GM12878 (cell line): ENCODE measurements around the gene POLG. TPM values are rescaled to one million over a fixed set of nuclear protein-coding genes. Genes with fewer than 3 reads are reported as not detected.

Source experiments
- ATAC-seq: fragments of 200-7000 bp; cut with Tn5 transposase; 3 replicates; pipeline ENCODE4 v1.9.1; 2020; ENCODE audit warnings: mild to moderate bottlenecking, moderate library complexity
- BruUV-seq: library from RNA; stranded (reverse); fragments of 400-500 nt; replicated peaks from 2 replicates; lab custom pipeline; 2021; lab: Mats Ljungman, UMichigan
- CTCF ChIA-PET: fragments of 300-600 bp; sonication (Branson Sonifier 250); formaldehyde crosslinking; extraction: SDS; loops from one replicate; lab custom pipeline; 2021; ENCODE audit warnings: inconsistent platforms; lab: Yijun Ruan, JAX
- POLR2A ChIA-PET: fragments of 350-600 bp; formaldehyde crosslinking; extraction: SDS; loops from one replicate; lab custom pipeline; 2021; ENCODE audit warnings: inconsistent platforms; lab: Charles Lee
- RAD21 ChIA-PET: fragments of 300-600 bp; sonication (Branson Sonifier 250); formaldehyde crosslinking; loops from one replicate; lab custom pipeline; 2023; ENCODE audit warnings: antibody characterized with exemption; ENCODE audit not compliant: unreplicated experiment; lab: Charles Lee
- SMC1A ChIA-PET: fragments of 300-600 bp; sonication (Branson Sonifier 250); formaldehyde crosslinking; loops from one replicate; lab custom pipeline; 2023; ENCODE audit not compliant: unreplicated experiment, uncharacterized antibody; lab: Charles Lee
- DNase-seq: peaks from one replicate; pipeline ENCODE4 v3.0.0-alpha.2; 2011; ENCODE audit warnings: low read depth, low spot score
- FAIRE-seq: peaks from 3 replicates; lab custom pipeline; 2011; peaks lifted over from hg19 to GRCh38; lab: Jason Lieb, UNC
- H2AFZ ChIP-seq: 2 replicates; pipeline ENCODE4 v1.6.0; 2011; ENCODE audit warnings: low read depth, low read length, control low read depth; ENCODE audit not compliant: control insufficient read depth
- H3K27ac ChIP-seq: 2 replicates; pipeline ENCODE4 v1.5.1; 2011; ENCODE audit warnings: control low read depth; ENCODE audit not compliant: control insufficient read depth, insufficient read depth
- H3K27me3 ChIP-seq, 2 experiments: replicated peaks in 1 of 2; 2 replicates each; pipeline versions ENCODE4 v1.6.0 to v1.6.1; 2011; ENCODE audit warnings: low read length in 1 of 2; ENCODE audit not compliant: control insufficient read depth in 2 of 2, insufficient read depth in 2 of 2
- H3K36me3 ChIP-seq, 2 experiments: 2 replicates each; pipeline ENCODE4 v1.5.1; 2011; ENCODE audit warnings: low read length in 1 of 2; ENCODE audit not compliant: control insufficient read depth in 2 of 2, insufficient read depth in 2 of 2
- H3K4me1 ChIP-seq: 2 replicates; pipeline ENCODE4 v1.6.1; 2011; ENCODE audit warnings: mild to moderate bottlenecking, low read length, moderate library complexity, mixed read lengths; ENCODE audit not compliant: control insufficient read depth, insufficient read depth
- H3K4me2 ChIP-seq: 2 replicates; pipeline ENCODE4 v1.6.0; 2011; ENCODE audit warnings: control low read depth; ENCODE audit not compliant: control insufficient read depth, insufficient read depth
- H3K4me3 ChIP-seq: fragments of 200-600 bp; sonication (generic); 2 replicates; pipeline ENCODE4 v1.5.1; 2016
- H3K79me2 ChIP-seq: 2 replicates; pipeline ENCODE4 v1.6.0; 2011; ENCODE audit warnings: low read length; ENCODE audit not compliant: control insufficient read depth, insufficient read depth
- H3K9ac ChIP-seq: 2 replicates; pipeline ENCODE4 v1.8.0; 2011; ENCODE audit warnings: low read length, control low read depth, mixed read lengths; ENCODE audit not compliant: control insufficient read depth, insufficient read depth
- H3K9me3 ChIP-seq: replicated peaks from 3 replicates; pipeline ENCODE4 v1.5.1; 2011; ENCODE audit warnings: mild to moderate bottlenecking, low read length; ENCODE audit not compliant: control insufficient read depth, insufficient read depth
- H4K20me1 ChIP-seq: 2 replicates; pipeline ENCODE4 v1.6.0; 2011; ENCODE audit not compliant: control insufficient read depth, insufficient read depth
- CHD1 ChIP-seq: IDR thresholded peaks from 2 replicates; pipeline ENCODE4 v1.6.1; 2012; ENCODE audit warnings: low read depth, low read length, improper control_type of control experiment
- GATAD2B ChIP-seq: fragments of 450-650 bp; conservative IDR thresholded peaks from 2 replicates; pipeline ENCODE4 v1.6.1; 2017; ENCODE audit warnings: low read depth, mild to moderate bottlenecking, moderate library complexity
- MXI1 ChIP-seq: fragments of 150-350 bp; IDR thresholded peaks from 2 replicates; pipeline ENCODE4 v1.6.1; 2011; ENCODE audit warnings: low read depth, mild to moderate bottlenecking, inconsistent platforms, low read length, improper control_type of control experiment
- NBN ChIP-seq: fragments of 450-650 bp; IDR thresholded peaks from 2 replicates; pipeline ENCODE4 v1.6.1; 2016
- PML ChIP-seq: IDR thresholded peaks from 2 replicates; pipeline ENCODE4 v1.6.1; 2012; ENCODE audit warnings: low read length, inconsistent platforms
- POLR2A ChIP-seq: IDR thresholded peaks from 2 replicates; pipeline ENCODE4 v1.6.1; 2011; ENCODE audit warnings: low read depth, mild to moderate bottlenecking, low read length
- RUNX3 ChIP-seq: IDR thresholded peaks from 2 replicates; pipeline ENCODE4 v1.6.1; 2012; ENCODE audit warnings: low read length, inconsistent platforms
- SMAD1 ChIP-seq: fragments of 450-650 bp; IDR thresholded peaks from 2 replicates; pipeline ENCODE4 v1.6.1; 2018; ENCODE audit warnings: mild to moderate bottlenecking, low read depth; ENCODE audit not compliant: partially characterized antibody
- SMARCA5 ChIP-seq: fragments of 450-650 bp; IDR thresholded peaks from 2 replicates; pipeline ENCODE4 v1.6.1; 2017; ENCODE audit warnings: mild to moderate bottlenecking
- WGBS: methylation state at CpG from one replicate; pipeline ENCODE4 v1.1.6; 2016; ENCODE audit warnings: low lambda C conversion rate; ENCODE audit not compliant: insufficient replicate concordance, insufficient coverage; ENCODE audit errors: missing lambda C conversion rate; 5-methylcytosine and 5-hydroxymethylcytosine counted together
- in situ Hi-C: fragments of 300-500 bp; cut with MboI; formaldehyde crosslinking; loops from 9 replicates; pipeline ENCODE4 v1.14.3; 2018; ENCODE audit warnings: mixed read lengths
- intact Hi-C: fragments of 100-400 bp; cut with micrococcal nuclease; formaldehyde crosslinking; loops from one replicate; pipeline ENCODE4 v1.14.2; 2022; ENCODE audit not compliant: unreplicated experiment
- polyA plus RNA-seq, 11 experiments: library from polyadenylated mRNA; depleted of rRNA in 4 of 11; unstranded in 6 of 11; stranded (reverse) in 5 of 11; fragments of >200 nt; fragmentation: Nextera tagmentation in 4 of 11; fragmentation: Illumina TruSeq in 1 of 11; extraction: Ambion mirVana in 4 of 11; extraction: Trizol in 1 of 11; gene quantifications; 1 replicate in 1 of 11; 2 replicates in 10 of 11; pipeline versions ENCODE4 v1.2.1 to v1.2.3, GENCODE V29; 2011 to 2016; ENCODE audit warnings: inconsistent platforms in 2 of 11, missing spikeins in 2 of 11, low read depth in 1 of 11
- total RNA-seq, 4 experiments: library from RNA; depleted of rRNA in 3 of 4; stranded (reverse); fragments of >200 nt in 3 of 4; fragmentation: Illumina TruSeq in 1 of 4; extraction: Trizol in 1 of 4; gene quantifications; 2 replicates each; pipeline versions ENCODE4 v1.2.1 to v1.2.3, GENCODE V29; 2013 to 2021

Gene POLG
- total and polyA plus RNA-seq, 10 of the 15 experiments (the other 5 are each of a cell fraction or from before 2014, with no cell fraction given): 14.8 to 71.1 (median 33.0) TPM

DNA sequence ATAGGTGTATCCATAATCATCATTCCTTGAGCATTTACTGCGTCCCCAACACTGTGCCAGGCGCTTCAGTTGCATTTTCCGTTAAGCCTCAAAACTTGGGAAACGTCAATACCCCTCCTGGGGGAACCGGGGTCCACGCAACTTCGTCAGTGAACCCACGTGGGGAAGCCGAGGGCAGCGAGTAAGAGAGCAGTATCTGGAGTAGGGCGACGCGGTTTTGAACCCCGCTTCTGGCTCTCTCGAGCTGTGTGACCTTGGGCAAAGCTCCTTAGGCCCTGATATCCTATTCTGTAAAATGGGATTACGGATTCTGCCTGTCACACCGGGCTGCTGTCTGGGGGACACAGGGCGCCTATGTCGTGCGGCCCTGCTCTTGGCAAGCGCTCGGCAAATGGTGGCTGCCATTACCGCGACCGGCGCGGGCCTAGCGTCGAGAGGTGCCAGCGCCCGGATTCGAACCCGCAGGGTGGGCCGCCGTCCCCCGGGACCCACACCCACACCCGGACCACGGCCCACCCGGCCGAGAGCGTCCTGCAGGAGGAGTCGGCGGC is 590 bp downstream of the POLG start (continued):
- TF ChIP-seq RUNX3: 0 out of 2 replicates have a peak, but pooled peaks have one; percentile 16
- TF ChIP-seq CHD1: no peak
- no peak; the same call in 1 of the 2 replicates for TF ChIP-seq MXI1
- no peak for TF ChIP-seq PML
- TF ChIP-seq SMARCA5: 0 out of 2 replicates have a peak, but pooled peaks have one; percentile 63

GRCh38 chr15:89333011-89333860 is 1.4 kb downstream of the POLG start:
- TF ChIP-seq POLR2A: peak; percentile 43
- TF ChIP-seq SMAD1: no peak
- TF ChIP-seq GATAD2B: no peak
- no peak for TF ChIP-seq NBN
- BruUV-seq: TSS peak; percentile 65
- SMC1A ChIA-PET: no interaction called here
- intact Hi-C loops: loop anchor here (5.0 kb wide), 1 partner anchor 126 kb away; no protein-coding TSS in a partner anchor
- H3K9me3 ChIP-seq: no peaks in the 10 kb centered on the region
- no peak for DNase-seq
- peak overlapping the region; percentile 90; the same call in 1 of the 2 replicates for H3K27ac ChIP-seq
- H2AFZ ChIP-seq: no peak overlapping the region
- H3K79me2 ChIP-seq: peaks cover 49% of the 10 kb centered on the region
- no peak for FAIRE-seq
- ATAC-seq: no peak
- in situ Hi-C loops: no loop called here
- H3K4me2 ChIP-seq: peak overlapping the region; percentile 88
- H3K4me3 ChIP-seq: peak overlapping the region; percentile 76
- no peaks in the 10 kb centered on the region for H3K27me3 ChIP-seq
- RAD21 ChIA-PET: no interaction called here
- POLR2A ChIA-PET: no interaction called here
- peaks cover 33% of the 10 kb centered on the region for H3K4me1 ChIP-seq
- peaks cover 12% of the 10 kb centered on the region for H4K20me1 ChIP-seq
- WGBS: 88% methylated on average over 53 of the region's 57 CpGs
- H3K9ac ChIP-seq: peak overlapping the region; percentile 91
- CTCF ChIA-PET: interaction anchor here (1.0 to 13.0 kb wide), 5 partner anchors 18 to 127 kb away, joined by 3 to 116 read pairs (median 3); partner anchors contain the start of gene FANCI
- H3K36me3 ChIP-seq: peaks cover 15 to 34% of the 10 kb centered on the region in 2 experiments
